H1 (cell line): ENCODE data around the gene CDT1. TPM values are rescaled to one million over a fixed set of nuclear protein-coding genes. Genes with fewer than 3 reads are reported as not detected.
A peak's percentile ranks its signal among the peaks of the same experiment; 100 is the strongest.

Source experiments
- CTCF ChIA-PET: fragments of 300-600 bp; sonication (Branson Sonifier 250); formaldehyde crosslinking; loops from one replicate; lab custom pipeline; 2021; ENCODE audit not compliant: partially characterized antibody; lab: Charles Lee
- POLR2A ChIA-PET: fragments of 300-600 bp; sonication (Branson Sonifier 250); formaldehyde crosslinking; loops from one replicate; lab custom pipeline; 2021; ENCODE audit warnings: inconsistent platforms; ENCODE audit not compliant: partially characterized antibody; lab: Charles Lee
- DNase-seq, 2 experiments: peaks; one replicate each; pipeline versions ENCODE4 v3.0.0 to v3.0.0-alpha.2; 2010 to 2022; ENCODE audit warnings: low spot score in 2 of 2, low read depth in 1 of 2, mixed read lengths in 1 of 2
- FAIRE-seq: peaks from 2 replicates; lab custom pipeline; 2011; peaks lifted over from hg19 to GRCh38; lab: Jason Lieb, UNC
- H2AFZ ChIP-seq: 2 replicates; pipeline ENCODE4 v1.8.1; 2012; ENCODE audit warnings: low read length, inconsistent platforms
- H2AK5ac ChIP-seq: 2 replicates; pipeline ENCODE4 v1.6.1; 2013; ENCODE audit warnings: low read depth, low read length
- H2BK120ac ChIP-seq: replicated peaks from 2 replicates; pipeline ENCODE3; 2013; ENCODE audit warnings: low read depth, low read length, inconsistent platforms
- H2BK12ac ChIP-seq: 2 replicates; pipeline ENCODE4 v1.6.1; 2013; ENCODE audit warnings: low read depth, low read length
- H2BK15ac ChIP-seq: 2 replicates; pipeline ENCODE4 v1.6.1; 2013; ENCODE audit warnings: low read length
- H2BK20ac ChIP-seq: 2 replicates; pipeline ENCODE4 v1.6.1; 2013; ENCODE audit warnings: low read length
- H2BK5ac ChIP-seq: 2 replicates; pipeline ENCODE4 v1.6.1; 2013; ENCODE audit warnings: low read depth, low read length
- H3K14ac ChIP-seq: 2 replicates; pipeline ENCODE4 v1.6.1; 2013; ENCODE audit warnings: inconsistent platforms; ENCODE audit not compliant: insufficient read length
- H3K18ac ChIP-seq: 2 replicates; pipeline ENCODE4 v1.6.1; 2013; ENCODE audit warnings: low read length; ENCODE audit errors: extremely low read depth
- H3K23ac ChIP-seq: 2 replicates; pipeline ENCODE4 v1.6.1; 2013; ENCODE audit warnings: inconsistent platforms; ENCODE audit not compliant: insufficient read length
- H3K23me2 ChIP-seq: 2 replicates; pipeline ENCODE4 v1.6.1; 2013; ENCODE audit warnings: low read depth, low read length
- H3K27ac ChIP-seq: 2 replicates; pipeline ENCODE4 v1.6.1; 2011; ENCODE audit warnings: low read depth, low read length, inconsistent platforms
- H3K27me3 ChIP-seq, 4 experiments: replicated peaks in 1 of 4; 1 replicate in 1 of 4; 2 replicates in 3 of 4; pipeline versions ENCODE4 v1.6.1 to v1.8.1; 2011 to 2013; ENCODE audit warnings: low read length in 3 of 4, mild to moderate bottlenecking in 3 of 4, inconsistent platforms in 2 of 4, mixed read lengths in 2 of 4, moderate library complexity in 1 of 4; ENCODE audit not compliant: control insufficient read depth in 3 of 4, insufficient read depth in 3 of 4; ENCODE audit errors: extremely low read depth in 1 of 4
- H3K36me3 ChIP-seq, 4 experiments: 2 replicates each; pipeline versions ENCODE4 v1.6.1 to v1.8.1; 2011 to 2013; ENCODE audit warnings: mild to moderate bottlenecking in 4 of 4, low read length in 3 of 4, moderate library complexity in 2 of 4, control low read depth in 1 of 4, inconsistent platforms in 1 of 4; ENCODE audit not compliant: insufficient read depth in 4 of 4, control insufficient read depth in 2 of 4
- H3K4ac ChIP-seq: replicated peaks from 2 replicates; pipeline ENCODE3; 2013; ENCODE audit warnings: low read length, low read depth, mixed read lengths, inconsistent platforms; ENCODE audit not compliant: insufficient read length
- H3K4me1 ChIP-seq, 4 experiments: replicated peaks in 1 of 4; 1 replicate in 1 of 4; 2 replicates in 3 of 4; pipeline versions ENCODE4 v1.6.1 to v1.8.1; 2011 to 2013; ENCODE audit warnings: low read length in 3 of 4, inconsistent platforms in 2 of 4, mixed read lengths in 1 of 4; ENCODE audit not compliant: insufficient read depth in 4 of 4, control insufficient read depth in 3 of 4
- H3K4me2 ChIP-seq, 2 experiments: 2 replicates each; pipeline versions ENCODE4 v1.6.1 to v1.8.1; 2011 to 2013; ENCODE audit warnings: low read depth in 2 of 2, low read length in 2 of 2, control low read depth in 1 of 2, inconsistent platforms in 1 of 2, mild to moderate bottlenecking in 1 of 2; ENCODE audit not compliant: insufficient read depth in 1 of 2
- H3K4me3 ChIP-seq, 4 experiments: fragments of 200-600, 300-600 bp in 1 of 4; sonication (generic), shearing (Covaris generic), sonication (Bioruptor Twin) in 1 of 4; 2 replicates each; pipeline versions ENCODE4 v1.5.1 to v1.8.1; 2011 to 2016; ENCODE audit warnings: low read length in 4 of 4, low read depth in 3 of 4, control low read depth in 2 of 4, inconsistent platforms in 2 of 4, mild to moderate bottlenecking in 2 of 4, mixed read lengths in 1 of 4, moderate library complexity in 1 of 4; ENCODE audit not compliant: insufficient read depth in 2 of 4; ENCODE audit errors: extremely low read depth in 1 of 4
- H3K56ac ChIP-seq: replicated peaks from 2 replicates; pipeline ENCODE3; 2013; ENCODE audit warnings: low read depth, mild to moderate bottlenecking, mixed read lengths, low read length, inconsistent platforms; ENCODE audit not compliant: insufficient read length
- H3K79me1 ChIP-seq: 2 replicates; pipeline ENCODE4 v1.6.1; 2013; ENCODE audit warnings: low read depth, low read length, control low read depth
- H3K79me2 ChIP-seq, 2 experiments: 2 replicates each; pipeline versions ENCODE4 v1.6.1 to v1.8.1; 2012 to 2013; ENCODE audit warnings: low read length in 2 of 2, mild to moderate bottlenecking in 2 of 2, inconsistent platforms in 1 of 2; ENCODE audit not compliant: insufficient read depth in 2 of 2, control insufficient read depth in 1 of 2
- H3K9ac ChIP-seq, 4 experiments: replicated peaks in 1 of 4; 1 replicate in 1 of 4; 2 replicates in 3 of 4; pipeline versions ENCODE4 v1.6.1 to v1.8.1; 2011 to 2013; ENCODE audit warnings: low read depth in 3 of 4, low read length in 3 of 4, control low read depth in 2 of 4, mild to moderate bottlenecking in 2 of 4, moderate library complexity in 2 of 4, inconsistent platforms in 1 of 4; ENCODE audit errors: extremely low read depth in 1 of 4
- H3K9me3 ChIP-seq, 2 experiments: 2 replicates each; pipeline versions ENCODE4 v1.6.1 to v1.8.1; 2012 to 2013; ENCODE audit warnings: mild to moderate bottlenecking in 2 of 2, moderate library complexity in 2 of 2, control low read depth in 1 of 2, inconsistent platforms in 1 of 2, low read depth in 1 of 2, low read length in 1 of 2, mixed read lengths in 1 of 2; ENCODE audit not compliant: insufficient read depth in 2 of 2
- H4K20me1 ChIP-seq, 2 experiments: replicated peaks in 1 of 2; 2 replicates each; pipeline versions ENCODE3 to v1.8.1; 2011 to 2013; ENCODE audit warnings: inconsistent platforms in 2 of 2, low read length in 2 of 2, mild to moderate bottlenecking in 1 of 2; ENCODE audit not compliant: insufficient read depth in 2 of 2, control insufficient read depth in 1 of 2
- H4K5ac ChIP-seq: 2 replicates; pipeline ENCODE4 v1.6.1; 2013; ENCODE audit warnings: low read length, low read depth, mixed read lengths, inconsistent platforms; ENCODE audit not compliant: insufficient read length
- H4K8ac ChIP-seq: 2 replicates; pipeline ENCODE4 v1.8.0; 2013; ENCODE audit warnings: mild to moderate bottlenecking, moderate library complexity, low read length, inconsistent platforms; ENCODE audit not compliant: insufficient read depth; ENCODE audit errors: extremely low read depth
- H4K91ac ChIP-seq: replicated peaks from 2 replicates; pipeline ENCODE3; 2013; ENCODE audit warnings: low read length, mixed read lengths, inconsistent platforms; ENCODE audit not compliant: insufficient read length
- GTF2F1 ChIP-seq: IDR thresholded peaks from 2 replicates; pipeline ENCODE4 v1.6.1; 2012; ENCODE audit warnings: low read depth, low read length, improper control_type of control experiment, borderline replicate concordance
- POLR2AphosphoS5 ChIP-seq: IDR thresholded peaks from 2 replicates; pipeline ENCODE4 v1.6.1; 2011; ENCODE audit warnings: low read depth, low read length
- WGBS, 2 experiments: shearing (Covaris generic) in 1 of 2; methylation state at CpG; one replicate each; pipeline versions ENCODE4 v1.1.6 to v1.1.7; 2013 to 2015; ENCODE audit warnings: low lambda C conversion rate in 2 of 2, mixed read lengths in 2 of 2, inconsistent platforms in 1 of 2, low coverage in 1 of 2, missing lambda C conversion rate in 1 of 2; ENCODE audit not compliant: insufficient replicate concordance in 2 of 2, insufficient coverage in 1 of 2, insufficient read length in 1 of 2; ENCODE audit errors: extremely low coverage in 1 of 2, missing lambda C conversion rate in 1 of 2; 5-methylcytosine and 5-hydroxymethylcytosine counted together
- polyA plus RNA-seq, 7 experiments: library from polyadenylated mRNA; depleted of rRNA in 3 of 7; stranded (reverse) in 5 of 7; unstranded in 2 of 7; fragments of >200 nt in 5 of 7; fragments of 200-250 nt in 2 of 7; gene quantifications; 1 replicate in 5 of 7; 2 replicates in 1 of 7; 4 replicates in 1 of 7; pipeline versions ENCODE4 v1.2.1 to v1.2.3, GENCODE V29; 2011 to 2013; ENCODE audit warnings: missing spikeins in 2 of 7, mixed read lengths in 2 of 7
- total RNA-seq: library from RNA; stranded (reverse); fragmentation: NEBNext Ultra II Directional; extraction: Animal tissue kit (Norgen Biotek cat#: 25700); gene quantifications from 2 replicates; pipeline ENCODE4 v1.2.1, GENCODE V29; 2021

Gene CDT1
- total and polyA plus RNA-seq, 2 of the 8 experiments (the other 6 are each of a cell fraction or from before 2014, with no cell fraction given): 76.7 to 95.4 TPM

- Histone ChIP-seq H2AK5ac (no peak overlapping the region), H3K27ac (peak overlapping the region; percentile 31; the same call in 1 of the 2 replicates), H4K8ac (peak overlapping the region; percentile 18), H2BK15ac (no peak overlapping the region), H2BK120ac (no peak overlapping the region), H3K79me2 (peaks cover 0 to 34% of the 10 kb centered on the region in 2 experiments; a peak in 2 of 4 replicates), H3K23ac (no peak overlapping the region), H4K5ac (no peak overlapping the region), H4K91ac (no peak overlapping the region), H3K4ac (no peak overlapping the region), H3K27me3 (no peaks in the 10 kb centered on the region), H3K79me1 (peaks cover 15% of the 10 kb centered on the region), H3K9me3 (no peaks in the 10 kb centered on the region), H3K4me2 (no peak overlapping the region), H2BK20ac (no peak overlapping the region), H3K4me1 (peaks cover 0 to 22% (median 13%) of the 10 kb centered on the region in 4 experiments; a peak in 6 of 7 replicates), H2BK12ac (no peak overlapping the region), H4K20me1 (peaks cover 33 to 48% of the 10 kb centered on the region in 2 experiments), H3K18ac (no peak overlapping the region), H2AFZ (no peak overlapping the region), H3K14ac (no peak overlapping the region), H3K56ac (no peak overlapping the region), H3K4me3 (no peak overlapping the region), H3K9ac (no peak overlapping the region), H3K36me3 (peaks cover 36 to 63% (median 47%) of the 10 kb centered on the region in 4 experiments), H3K23me2 (peaks cover 14% of the 10 kb centered on the region), H2BK5ac (no peak overlapping the region; the same call in 1 of the 2 replicates)
- 94% methylated on average over 27 of the region's 27 CpGs; no CpG with 5 or more reads in 1 of the 2 experiments for WGBS, 2 experiments
- TF ChIP-seq POLR2AphosphoS5: peak; percentile 83
- no peak for TF ChIP-seq GTF2F1
- DNase-seq: no peak
- CTCF ChIA-PET: interaction anchor here (1.4 to 2.3 kb wide), 4 partner anchors 9 to 69 kb away, joined by 3 to 8 read pairs (median 4); no protein-coding TSS in a partner anchor
- FAIRE-seq: no peak
- POLR2A ChIA-PET: interaction anchor here (0.8 to 8.1 kb wide), 18 partner anchors 13 to 394 kb away, joined by 3 to 77 read pairs (median 4); partner anchors contain the start of genes PABPN1L and SLC22A31
These were observed 3.0 kb downstream of the CDT1 start for GRCh38 chr16:88806491-88807111.
